22Rv1 (cell line): ENCODE measurements around the gene ITSN2.

Source experiments
- CTCF ChIP-seq: fragments of 450-650 bp; IDR thresholded peaks from 2 replicates; pipeline ENCODE4 v1.5.1; 2017; ENCODE audit warnings: mild to moderate bottlenecking
- ZFX ChIP-seq: fragments of 450-650 bp; IDR thresholded peaks from 2 replicates; pipeline ENCODE4 v1.6.1; 2017; ENCODE audit warnings: antibody characterized with exemption, borderline replicate concordance

GRCh38 chr2:24205131-24205530 lies 155.2 kb downstream of the ITSN2 start:
- TF ChIP-seq CTCF (no peak), ZFX (no peak)
